Ammon's horn (tissue), 1 donor: Measurements from ENCODE around the gene AEN.

Experiments used
- DNase-seq: peaks from one replicate; pipeline ENCODE4 v3.0.0-alpha.2; 2016; ENCODE audit warnings: low spot score

AEN gene, protein sequence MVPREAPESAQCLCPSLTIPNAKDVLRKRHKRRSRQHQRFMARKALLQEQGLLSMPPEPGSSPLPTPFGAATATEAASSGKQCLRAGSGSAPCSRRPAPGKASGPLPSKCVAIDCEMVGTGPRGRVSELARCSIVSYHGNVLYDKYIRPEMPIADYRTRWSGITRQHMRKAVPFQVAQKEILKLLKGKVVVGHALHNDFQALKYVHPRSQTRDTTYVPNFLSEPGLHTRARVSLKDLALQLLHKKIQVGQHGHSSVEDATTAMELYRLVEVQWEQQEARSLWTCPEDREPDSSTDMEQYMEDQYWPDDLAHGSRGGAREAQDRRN

DNA sequence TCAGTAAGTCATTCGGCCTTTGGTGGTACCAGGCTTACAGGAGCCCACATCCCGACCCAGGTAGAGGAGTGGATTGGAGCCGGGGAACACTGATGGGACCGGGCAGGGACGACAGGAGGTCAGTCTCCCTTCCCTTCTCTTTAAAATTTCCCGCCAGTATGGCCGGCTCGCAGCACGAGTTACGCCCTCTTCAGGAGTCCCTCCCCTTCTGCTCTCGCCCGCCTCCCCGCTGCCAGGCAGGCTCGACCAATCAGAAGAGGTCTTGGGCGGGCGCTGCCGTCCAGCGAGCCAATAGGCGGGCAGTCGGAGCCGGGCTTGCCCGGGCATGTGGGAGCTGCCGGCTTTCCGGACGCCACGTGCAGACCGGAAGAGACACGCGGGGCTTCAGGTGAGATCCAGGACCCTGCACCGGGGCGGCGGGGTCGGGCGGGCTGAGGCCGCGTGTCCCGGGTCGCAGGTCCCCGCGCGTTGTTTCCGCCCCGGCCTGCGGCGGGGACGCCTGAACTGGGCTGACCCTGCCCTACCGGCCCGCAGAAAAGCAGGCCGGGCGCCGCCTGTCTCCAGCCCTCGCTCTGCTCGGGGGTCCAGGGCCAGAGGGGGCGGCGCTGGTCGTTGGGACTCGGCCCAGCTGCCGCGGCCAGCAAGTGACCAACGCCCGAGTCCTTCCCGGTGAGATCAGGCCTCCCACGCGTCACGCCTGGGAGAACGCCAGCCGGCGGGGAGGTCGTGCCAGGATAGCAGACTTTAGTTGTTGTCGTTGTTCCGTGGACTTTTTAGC lies at the start of gene AEN:
Gene AEN, plus strand, starts transcription at position 346 of the 778 bp plus-strand sequence. CDS start 4,870 bp downstream, outside the sequence.
- peak; percentile 98 for DNase-seq

DNA sequence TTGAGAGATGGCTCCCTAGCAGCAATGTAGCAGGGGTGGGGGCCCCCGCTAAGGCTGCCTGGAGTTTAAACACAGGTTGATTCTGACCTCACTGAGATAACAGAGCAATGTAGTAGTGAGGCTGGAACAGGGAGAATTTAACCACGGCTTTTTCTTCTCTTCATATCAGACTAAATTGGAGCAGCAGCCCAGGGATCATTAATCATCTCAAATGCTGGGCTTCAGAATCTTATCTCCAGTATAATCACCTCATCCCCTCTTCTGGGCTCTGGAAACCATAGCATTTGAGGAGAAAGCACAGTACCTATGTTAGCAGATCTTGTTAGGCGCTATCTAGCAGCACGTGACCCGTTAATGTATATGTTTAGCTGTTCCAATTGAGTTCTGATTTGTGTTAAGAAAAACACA lies 49.3 kb upstream of the AEN start:
- DNase-seq = no peak

DNA sequence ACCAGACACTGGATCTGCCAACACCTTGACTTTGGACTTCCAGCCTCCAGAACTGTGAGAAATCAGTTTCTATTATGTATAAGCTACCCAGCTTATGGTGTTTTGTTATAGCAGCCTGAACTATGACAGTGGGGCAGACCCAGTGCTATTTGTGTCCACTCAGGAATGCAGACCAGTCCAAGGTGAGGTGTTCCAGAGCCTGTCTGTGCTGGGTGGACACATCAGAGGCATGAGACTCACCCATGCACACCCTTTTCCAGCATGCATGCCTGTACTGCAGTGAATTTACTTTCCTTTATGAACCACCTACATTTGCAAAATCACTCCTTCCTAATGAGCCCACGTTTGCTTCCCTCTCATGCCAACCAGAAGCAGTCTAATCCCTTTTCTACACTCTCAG lies 47.1 kb upstream of the AEN start:
- DNase-seq = no peak

DNA sequence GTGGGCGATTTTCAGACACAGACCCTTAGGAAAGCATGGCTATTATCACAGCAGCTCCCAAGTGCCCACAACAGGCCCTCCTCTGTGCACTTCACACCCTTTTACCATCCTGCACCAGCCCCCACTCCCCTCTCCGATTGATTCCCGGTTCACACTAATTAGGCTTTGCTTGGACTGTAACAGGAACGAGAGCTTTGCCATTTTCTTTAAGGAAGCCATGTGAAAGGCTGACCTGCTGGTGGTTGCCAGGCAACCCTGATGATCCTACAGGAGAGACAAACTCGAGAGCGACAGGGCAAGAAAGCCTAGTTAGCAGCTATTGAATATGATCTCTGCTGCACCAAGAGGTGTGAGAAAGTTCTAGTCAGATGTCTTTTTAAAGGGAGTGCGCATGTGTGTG lies 46.5 kb upstream of the AEN start:
- no peak for DNase-seq

DNA sequence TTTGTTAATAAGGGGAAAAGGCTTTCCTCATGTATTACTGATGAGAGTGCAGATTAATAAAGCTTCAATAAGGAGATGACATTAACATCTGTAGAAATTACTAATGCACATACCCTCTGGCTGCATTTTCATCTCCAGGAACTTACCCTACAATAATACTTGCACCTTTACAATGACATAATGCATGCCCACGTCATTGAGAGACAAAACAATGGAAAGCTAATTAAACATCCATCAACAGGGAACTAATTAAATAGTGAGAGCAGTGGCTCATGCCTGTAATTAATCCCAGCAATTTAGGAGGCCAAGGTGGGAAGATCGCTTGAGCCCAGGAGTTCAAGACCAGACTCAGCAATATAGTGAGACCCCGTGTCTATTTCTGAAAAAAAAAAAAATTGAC lies 41.8 kb upstream of the AEN start:
- no peak for DNase-seq

DNA sequence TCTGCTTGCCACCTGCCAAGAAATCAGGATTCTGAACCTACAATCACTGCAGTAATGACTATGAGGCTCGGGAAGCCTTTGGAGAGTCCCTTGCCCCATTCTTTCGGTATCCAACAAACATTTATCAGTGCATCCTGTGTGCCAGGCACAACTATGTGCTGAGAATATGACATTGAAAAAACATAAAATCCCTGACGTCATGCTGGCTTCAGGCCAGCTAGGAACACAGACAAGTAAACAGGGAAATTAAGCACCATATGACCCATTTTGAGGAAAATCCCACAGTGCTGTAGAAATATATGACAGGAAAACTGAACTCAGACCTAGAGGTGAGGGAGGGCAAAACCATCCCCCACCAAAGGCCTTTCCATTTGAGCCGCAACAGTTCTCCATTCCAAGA lies 40.6 kb upstream of the AEN start:
- no peak for DNase-seq

DNA sequence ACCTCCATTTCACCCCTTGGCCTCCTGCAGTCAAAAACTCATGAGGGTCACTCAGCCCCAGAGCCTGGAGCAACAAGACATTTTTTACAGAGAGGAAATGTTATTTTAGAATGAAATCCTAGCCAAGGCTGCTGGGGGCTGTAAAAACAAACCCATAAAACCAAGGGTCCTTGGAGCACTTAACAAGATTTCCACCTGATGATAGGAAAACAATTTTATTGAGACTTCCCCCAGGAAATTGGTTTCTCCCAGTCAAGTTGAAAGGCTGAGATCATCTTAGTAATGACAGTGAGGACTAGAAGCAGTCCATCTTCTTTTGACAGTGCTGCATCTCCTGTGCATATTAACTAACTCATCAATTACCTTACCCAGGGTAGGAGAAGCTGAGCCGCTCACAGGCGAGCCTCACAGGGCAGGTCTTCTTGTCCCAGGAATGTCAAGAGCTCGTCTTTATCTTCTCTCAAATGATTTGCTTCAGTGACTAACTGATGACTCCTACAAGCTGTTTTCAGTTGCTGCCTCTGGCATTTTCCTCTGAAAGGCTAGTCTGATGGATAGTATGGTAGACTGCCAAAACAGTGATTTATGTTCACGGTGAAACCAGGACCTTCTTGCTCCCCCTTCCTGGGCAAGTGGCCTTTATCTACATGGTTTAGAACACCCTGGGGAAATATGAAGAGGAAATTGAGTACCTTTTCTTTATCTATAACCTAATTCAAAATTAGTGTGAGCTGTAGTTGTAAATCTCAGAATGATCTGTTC lies 34.6 kb upstream of the AEN start:
- DNase-seq = no peak

DNA sequence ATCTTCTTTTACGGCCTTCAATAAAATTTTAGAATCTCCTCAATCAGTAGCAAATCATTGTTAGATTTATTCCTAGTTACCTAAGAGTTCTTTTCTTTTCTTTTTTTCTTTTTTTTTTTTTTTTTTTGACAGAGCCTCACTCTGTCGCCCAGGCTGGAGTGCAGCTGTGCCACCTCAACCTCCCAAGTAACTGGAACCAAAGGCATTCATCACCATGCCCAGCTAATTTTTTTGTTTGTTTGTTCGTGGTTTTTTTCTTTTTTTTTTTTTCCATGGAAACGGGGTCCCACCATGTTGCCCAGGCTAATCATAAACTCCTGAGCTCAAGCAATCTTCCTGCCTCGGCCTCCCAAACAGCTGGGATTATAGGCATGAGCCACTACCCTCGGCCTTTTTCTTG lies 30.4 kb upstream of the AEN start:
- DNase-seq = no peak

DNA sequence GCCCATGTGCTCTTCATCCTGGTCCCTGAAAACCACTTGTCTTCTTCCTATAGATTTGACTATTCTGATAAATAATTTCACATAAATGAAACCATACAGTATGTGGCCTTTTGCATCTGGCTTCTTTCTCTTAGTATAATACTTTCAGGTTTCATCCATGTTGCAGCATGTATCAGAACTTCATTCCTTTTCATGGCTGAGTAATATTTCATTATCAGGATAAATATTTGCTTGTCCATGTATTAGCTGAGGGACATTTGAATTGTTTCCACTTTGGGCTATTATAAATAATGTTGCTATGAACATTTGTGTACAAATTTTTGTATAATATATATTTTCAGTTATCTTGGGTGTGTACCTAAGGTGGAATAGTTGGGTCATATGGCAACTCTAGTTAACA lies 29.8 kb upstream of the AEN start:
- DNase-seq = no peak

DNA sequence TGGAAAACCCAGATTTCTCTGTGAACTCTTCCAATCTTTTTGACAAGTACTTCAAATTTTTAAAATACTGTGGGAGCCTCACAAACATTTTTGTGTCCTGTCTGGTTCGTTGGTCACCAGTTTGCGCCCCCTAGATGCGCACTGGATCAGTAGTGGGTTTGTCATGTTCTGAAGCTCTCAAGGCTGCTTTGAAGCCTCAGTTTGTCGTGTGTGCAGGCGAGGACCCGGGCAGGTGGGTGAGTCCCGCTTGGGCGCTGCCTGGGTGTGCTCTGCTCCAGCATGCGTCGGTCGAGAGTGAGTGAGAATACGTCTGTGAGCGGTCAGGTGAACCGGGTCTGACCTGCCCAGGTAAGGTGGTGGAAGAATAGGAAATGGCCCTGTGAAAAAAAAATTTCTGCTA lies 17.3 kb upstream of the AEN start:
- no peak for DNase-seq

DNA sequence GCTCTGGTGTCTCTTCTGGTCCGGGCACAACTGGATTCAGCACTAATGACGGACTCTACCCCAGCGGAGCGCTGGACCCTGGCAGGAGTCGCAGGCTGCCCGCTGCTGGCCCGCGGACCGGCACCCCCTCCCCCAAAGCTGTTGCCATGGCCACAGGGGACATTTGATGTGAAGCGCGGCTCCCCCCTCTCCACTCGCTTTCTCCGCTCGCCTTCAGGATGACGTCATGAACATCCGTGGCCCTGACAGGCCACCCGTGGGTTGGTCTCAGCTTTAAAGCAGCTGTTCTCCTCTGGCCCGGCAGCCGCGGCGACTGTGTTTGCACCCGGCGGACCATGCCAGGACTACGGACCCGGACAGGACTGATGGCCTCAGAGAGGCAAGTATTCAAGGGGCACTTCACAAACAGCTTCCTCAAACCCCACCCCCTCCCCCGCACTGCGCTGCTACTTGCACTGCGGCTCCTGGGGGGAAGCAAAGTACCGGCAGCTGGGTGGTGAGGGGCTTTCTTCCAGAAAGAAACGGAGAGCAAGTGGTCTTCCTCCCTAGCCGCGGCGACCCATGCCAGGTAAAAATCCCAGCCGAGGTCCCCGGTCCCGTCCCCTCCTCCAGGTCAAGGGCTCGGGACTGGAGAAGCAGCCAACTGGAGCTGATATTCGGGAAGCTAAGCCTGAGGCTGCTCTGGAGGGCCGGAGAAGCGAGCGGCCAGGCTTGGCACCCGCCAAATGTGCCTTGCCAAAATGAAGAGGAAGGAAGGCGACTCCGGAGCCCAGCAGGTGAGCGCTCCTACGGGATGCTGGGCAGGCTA lies 16.6 kb upstream of the AEN start:
- peak; percentile 54 for DNase-seq

DNA sequence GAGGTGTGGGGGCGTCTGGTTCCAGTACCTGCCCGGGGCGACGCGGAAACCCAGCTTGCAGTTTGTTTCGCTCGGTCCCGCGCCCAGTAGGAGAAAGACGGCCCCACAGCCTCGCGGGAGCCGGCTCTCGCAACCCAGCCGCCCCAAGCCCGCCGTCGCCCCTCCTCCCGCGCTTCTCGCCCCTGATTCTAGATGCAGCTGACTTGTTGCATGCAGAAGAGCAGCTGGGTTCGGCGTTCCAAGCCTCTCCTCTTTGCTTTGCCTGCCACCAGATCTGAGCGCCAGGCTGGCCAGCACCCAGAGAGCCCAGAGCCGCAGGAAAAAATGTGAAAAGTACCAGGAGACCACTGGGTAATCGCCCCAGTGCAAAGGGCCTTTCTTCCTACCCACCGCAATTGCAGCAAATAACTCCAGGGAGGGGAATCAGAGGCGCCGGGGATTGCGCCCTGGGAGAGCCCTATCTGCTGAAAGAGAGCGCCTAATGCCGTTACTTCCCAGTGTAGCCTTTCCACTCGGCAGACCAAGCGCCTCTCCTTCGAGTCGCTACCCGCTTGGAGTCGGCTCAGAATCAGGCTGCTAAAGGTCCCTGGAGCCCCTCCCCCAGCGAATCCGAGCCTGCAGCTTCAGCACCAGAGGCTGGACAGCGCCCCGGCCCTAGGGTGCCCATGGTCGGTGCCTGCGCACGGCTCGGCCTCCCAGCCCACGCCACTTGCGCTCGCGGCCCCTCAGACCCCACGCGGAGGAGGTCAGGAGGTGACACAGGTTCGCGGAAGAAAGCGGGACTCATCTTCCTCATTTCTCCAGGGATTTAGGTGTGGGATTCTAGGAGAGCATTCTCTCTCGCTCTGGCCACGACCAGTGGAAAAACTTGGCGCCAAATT lies 15.7 kb upstream of the AEN start:
- DNase-seq = no peak

DNA sequence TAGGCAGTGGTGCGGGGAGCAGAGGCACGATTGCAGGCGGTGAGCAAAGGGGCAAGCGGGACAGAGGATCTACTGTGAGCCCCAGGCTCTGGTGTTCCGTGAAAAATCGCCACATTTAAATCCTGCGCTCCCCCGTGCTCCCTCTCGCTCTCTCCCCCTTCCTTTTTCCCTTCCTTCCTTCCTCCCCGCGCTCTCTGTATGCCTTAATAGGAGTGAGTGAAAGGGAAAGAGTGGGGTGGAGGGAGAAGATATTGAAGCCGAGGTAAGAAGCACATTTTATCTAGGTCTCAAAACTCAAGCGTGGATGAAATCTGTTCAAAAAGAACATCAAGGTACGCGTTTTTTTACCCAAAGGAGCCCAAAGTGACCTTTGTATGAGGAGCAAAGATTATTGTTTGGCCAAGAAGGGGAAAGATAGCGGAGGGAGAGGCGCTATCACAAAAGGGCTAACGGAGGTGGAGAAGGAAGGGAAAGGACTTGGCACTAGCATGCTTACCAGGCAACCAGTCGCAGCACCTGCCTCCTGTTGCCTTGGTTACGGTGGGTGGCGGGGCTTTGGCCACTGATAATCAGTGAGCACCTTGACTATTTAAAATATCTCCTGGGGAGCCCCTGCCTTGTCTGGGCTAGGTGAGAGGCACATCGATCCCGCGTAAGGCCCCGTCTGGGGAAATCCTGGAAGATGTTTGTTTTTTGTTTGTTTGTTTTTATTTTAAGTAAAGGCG lies 14.9 kb upstream of the AEN start:
- DNase-seq = no peak

DNA sequence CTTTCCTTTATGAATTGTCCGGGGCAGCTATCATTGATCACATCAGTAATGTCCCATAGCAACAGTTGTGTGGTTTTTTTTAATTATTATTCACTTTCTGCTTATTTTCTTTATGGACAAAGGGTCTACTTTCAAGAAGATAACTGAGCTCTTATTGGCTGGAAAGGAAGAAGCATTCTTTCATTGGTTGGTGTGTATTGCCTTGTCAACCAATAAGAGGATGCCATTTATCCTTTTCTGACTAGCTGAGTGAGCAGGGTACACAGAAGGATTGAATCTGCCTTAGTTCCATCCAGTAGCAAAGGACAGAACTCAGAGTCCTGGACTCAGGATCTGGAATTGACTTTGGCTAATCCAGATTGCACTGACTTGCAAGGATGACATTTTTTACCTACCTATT lies 13.2 kb upstream of the AEN start:
- DNase-seq = no peak

DNA sequence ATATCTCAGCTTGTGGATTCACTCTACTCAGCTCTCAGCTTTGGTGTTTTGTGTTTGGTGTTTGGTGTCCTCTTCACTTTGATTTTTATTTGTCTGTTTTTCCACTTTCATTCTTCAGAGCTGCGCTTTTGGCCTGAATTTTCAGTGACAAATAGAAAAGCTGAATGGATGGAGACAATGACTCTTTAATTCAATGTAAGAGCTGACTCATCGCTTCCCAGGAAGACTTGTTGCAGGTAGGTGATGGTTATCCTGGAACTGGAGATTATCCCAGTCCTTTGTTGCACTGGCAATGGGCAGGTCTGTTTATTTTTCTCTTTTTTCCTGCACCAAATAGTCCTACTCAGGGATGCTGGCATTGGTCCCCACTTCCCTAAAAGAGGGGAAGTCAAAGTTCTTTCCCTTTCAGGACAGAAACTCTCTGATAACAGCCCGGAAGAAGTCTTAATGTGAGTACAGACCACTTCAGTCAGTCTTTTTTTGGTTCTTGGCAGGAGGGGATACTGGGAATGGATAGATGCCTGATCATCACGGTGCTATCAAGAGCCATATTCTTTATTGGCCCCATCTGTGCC lies 12.4 kb upstream of the AEN start:
- DNase-seq = no peak

DNA sequence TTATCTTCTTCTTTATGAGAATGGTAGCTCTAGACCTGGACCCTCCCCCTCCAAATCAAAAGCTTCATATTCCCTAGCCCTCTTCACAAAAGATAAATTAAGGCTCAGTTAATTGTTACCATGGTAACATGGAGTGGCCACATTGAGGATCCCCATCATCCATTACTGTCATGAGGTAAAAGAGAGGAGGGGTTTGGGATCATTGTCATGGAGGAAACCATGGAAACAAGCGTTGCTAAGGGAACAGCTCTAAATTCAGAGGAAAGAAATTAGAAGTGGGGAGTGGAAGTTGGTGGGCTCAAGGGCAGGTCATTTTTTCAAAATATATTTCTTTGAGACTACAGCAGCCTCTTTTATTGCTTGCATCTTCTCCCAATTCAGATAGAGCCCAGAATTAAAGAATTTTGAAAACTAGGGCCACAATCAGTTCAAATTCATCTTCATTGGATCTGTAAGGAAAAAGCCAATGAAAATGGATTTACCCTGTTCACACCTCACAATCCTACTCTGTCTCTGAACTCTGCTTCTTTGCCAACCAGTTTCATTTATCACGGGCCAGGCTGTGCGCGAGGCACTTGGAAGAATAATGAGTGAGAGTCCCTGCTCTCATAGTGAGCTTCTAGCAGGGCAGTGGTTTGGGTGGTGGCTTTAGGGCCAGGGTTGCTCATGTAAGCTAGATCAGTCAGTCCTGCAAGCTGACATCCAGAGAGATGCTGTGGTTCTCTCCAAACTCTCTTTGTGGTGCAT lies 11.6 kb upstream of the AEN start:
- no peak for DNase-seq

DNA sequence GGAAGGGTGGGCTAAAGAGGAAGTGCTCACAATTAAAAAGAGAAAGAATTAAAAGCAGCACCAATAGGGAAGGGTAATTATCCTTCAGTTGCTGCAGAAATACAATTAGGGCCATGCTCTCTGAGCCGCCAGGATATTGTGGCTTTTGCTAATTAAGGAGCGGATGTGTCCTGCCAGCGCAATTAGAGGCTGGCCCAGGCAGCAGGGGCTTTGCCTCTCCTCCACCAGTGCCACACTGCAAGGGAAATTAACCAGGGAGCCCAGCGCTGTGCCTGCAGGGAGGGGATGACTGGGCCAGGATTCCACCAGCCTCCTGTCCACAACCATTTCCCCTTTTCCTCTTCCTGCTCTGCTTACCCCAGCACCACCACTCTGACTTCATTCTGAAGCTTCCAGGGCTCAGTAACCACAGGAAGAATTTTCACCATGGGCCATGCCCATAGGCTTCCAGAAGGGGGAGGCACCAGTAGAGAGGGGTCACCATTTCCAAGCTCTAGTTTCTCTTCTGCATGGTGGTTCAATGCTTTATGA lies 10.4 kb upstream of the AEN start:
- DNase-seq = no peak

DNA sequence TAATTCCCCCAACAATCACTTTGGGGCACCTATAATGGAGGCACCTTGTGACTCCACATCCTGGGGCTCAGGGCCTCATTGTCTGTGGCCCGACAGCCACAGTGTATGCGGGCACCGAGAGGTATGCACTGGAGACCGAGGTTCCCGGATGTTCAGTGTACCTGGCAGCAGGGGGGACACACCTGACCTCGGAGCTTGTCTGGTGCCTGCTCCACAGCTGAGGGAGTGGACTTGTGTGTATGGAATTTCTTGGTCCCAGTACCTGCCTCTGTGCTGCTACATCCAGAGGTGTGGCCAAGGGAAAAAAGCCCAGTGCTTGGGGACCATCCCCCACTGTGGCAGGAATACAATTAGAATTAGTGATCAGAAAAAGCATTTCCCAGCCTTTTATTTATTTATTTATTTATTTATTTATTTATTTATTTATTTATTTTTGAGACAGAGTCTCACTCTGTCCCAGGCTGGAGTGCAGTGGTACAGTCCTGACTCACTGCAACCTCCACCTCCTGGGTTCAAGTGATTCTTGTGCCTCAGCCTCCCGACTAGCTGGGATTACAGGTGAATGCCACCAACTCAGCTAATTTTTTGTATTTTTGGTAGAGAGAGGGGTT lies 8.8 kb upstream of the AEN start:
- DNase-seq = no peak
